Kidney (tissue), 14 donors: Measurements from ENCODE around the gene B3GALT6. TPM values are rescaled to one million over a fixed set of nuclear protein-coding genes. Genes with fewer than 3 reads are reported as not detected.

Experiments
- DNase-seq, 5 donors: peaks; one replicate each; pipeline ENCODE4 v3.0.0-alpha.2; 2013 to 2020
- FAIRE-seq: peaks from 2 replicates; lab custom pipeline; 2012; peaks lifted over from hg19 to GRCh38; lab: Jason Lieb, UNC
- H3K27ac ChIP-seq, 2 donors: one replicate each; pipeline ENCODE4 v1.7.0; 2013; ENCODE audit warnings: low read depth in 2 of 2, low read length in 2 of 2, inconsistent platforms in 1 of 2
- H3K27me3 ChIP-seq: one replicate; pipeline ENCODE4 v1.7.1; 2013; ENCODE audit warnings: low read length, inconsistent platforms; ENCODE audit not compliant: control insufficient read depth, insufficient read depth
- H3K36me3 ChIP-seq, 3 donors: one replicate each; pipeline versions ENCODE4 v1.7.0 to v1.7.1; 2013; ENCODE audit warnings: low read length in 3 of 3, control low read depth in 1 of 3, inconsistent platforms in 1 of 3; ENCODE audit not compliant: insufficient read depth in 3 of 3, control insufficient read depth in 2 of 3
- H3K4me1 ChIP-seq, 3 donors: one replicate each; pipeline versions ENCODE4 v1.7.0 to v1.7.1; 2013; ENCODE audit warnings: low read length in 3 of 3, inconsistent platforms in 1 of 3, low read depth in 1 of 3; ENCODE audit not compliant: control insufficient read depth in 2 of 3, insufficient read depth in 2 of 3
- H3K4me3 ChIP-seq, 3 donors: one replicate each; pipeline versions ENCODE4 v1.7.0 to v1.8.1; 2013; ENCODE audit warnings: low read length in 3 of 3, control low read depth in 1 of 3, inconsistent platforms in 1 of 3
- H3K9ac ChIP-seq, 3 donors: one replicate each; pipeline versions ENCODE4 v1.7.0 to v1.7.1; 2013; ENCODE audit warnings: low read length in 3 of 3, control low read depth in 1 of 3, inconsistent platforms in 1 of 3
- H3K9me3 ChIP-seq, 3 donors: one replicate each; pipeline versions ENCODE4 v1.7.0 to v1.7.1; 2013; ENCODE audit warnings: low read length in 3 of 3, control low read depth in 1 of 3, inconsistent platforms in 1 of 3; ENCODE audit not compliant: control insufficient read depth in 2 of 3, insufficient read depth in 1 of 3
- intact Hi-C: fragments of 100-400 bp; cut with DNase I; formaldehyde crosslinking; loops from one replicate; pipeline ENCODE4 v1.11.1; 2022
- polyA plus RNA-seq: library from polyadenylated mRNA; stranded (reverse); fragments of 350-450 nt; fragmentation: Illumina TruSeq; extraction: RNeasy Lipid Tissue Mini Kit (QIAGEN cat#74804); gene quantifications from one replicate; pipeline ENCODE4 v1.2.3, GENCODE V29; 2014; ENCODE audit warnings: low read depth, low replicate concordance; ENCODE audit not compliant: insufficient read depth
- total RNA-seq: library from RNA; stranded (reverse); fragmentation: NEBNext Ultra II Directional; extraction: Animal tissue kit (Norgen Biotek cat#: 25700); gene quantifications from one replicate; pipeline ENCODE4 v1.2.1, GENCODE V29; 2021
- TF ChIP-seq, protein P1 (sequence below): IDR thresholded peaks from 3 replicates; pipeline ENCODE4 v1.5.1; 2012; ENCODE audit warnings: mild to moderate bottlenecking, moderate library complexity, borderline replicate concordance; ENCODE audit not compliant: insufficient read depth; ENCODE audit errors: extremely low read depth
- donor health status: control.
- donor health status: control.
- donor health status: control.
- donor health status: control.
- donor health status: control.
- donor health status: DM: yes; HTN: yes; CAD: no.
- donor health status: Normal renal cell carcinoma (clear cell type).

The B3GALT6 gene
- total and polyA plus RNA-seq, 2 donors from 2014 or later = 13.7 to 20.3 TPM

GRCh38 chr1:1255611-1256010 is 23.6 kb downstream of the B3GALT6 start:
- no peak overlapping the region for H3K27ac ChIP-seq
- no peak overlapping the region for H3K4me3 ChIP-seq
- TF ChIP-seq, protein P1, sequence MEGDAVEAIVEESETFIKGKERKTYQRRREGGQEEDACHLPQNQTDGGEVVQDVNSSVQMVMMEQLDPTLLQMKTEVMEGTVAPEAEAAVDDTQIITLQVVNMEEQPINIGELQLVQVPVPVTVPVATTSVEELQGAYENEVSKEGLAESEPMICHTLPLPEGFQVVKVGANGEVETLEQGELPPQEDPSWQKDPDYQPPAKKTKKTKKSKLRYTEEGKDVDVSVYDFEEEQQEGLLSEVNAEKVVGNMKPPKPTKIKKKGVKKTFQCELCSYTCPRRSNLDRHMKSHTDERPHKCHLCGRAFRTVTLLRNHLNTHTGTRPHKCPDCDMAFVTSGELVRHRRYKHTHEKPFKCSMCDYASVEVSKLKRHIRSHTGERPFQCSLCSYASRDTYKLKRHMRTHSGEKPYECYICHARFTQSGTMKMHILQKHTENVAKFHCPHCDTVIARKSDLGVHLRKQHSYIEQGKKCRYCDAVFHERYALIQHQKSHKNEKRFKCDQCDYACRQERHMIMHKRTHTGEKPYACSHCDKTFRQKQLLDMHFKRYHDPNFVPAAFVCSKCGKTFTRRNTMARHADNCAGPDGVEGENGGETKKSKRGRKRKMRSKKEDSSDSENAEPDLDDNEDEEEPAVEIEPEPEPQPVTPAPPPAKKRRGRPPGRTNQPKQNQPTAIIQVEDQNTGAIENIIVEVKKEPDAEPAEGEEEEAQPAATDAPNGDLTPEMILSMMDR = no peak
- peaks cover 3 to 11% (median 9%) of the 10 kb centered on the region in 3 donors for H3K36me3 ChIP-seq
- DNase-seq (peak in 1 of 5 donors; percentile 67), FAIRE-seq (no peak)
- H3K27me3 ChIP-seq = no peaks in the 10 kb centered on the region
- intact Hi-C loops = no loop called here
- no peaks in the 10 kb centered on the region for H3K9me3 ChIP-seq
- no peak overlapping the region for H3K9ac ChIP-seq
- H3K4me1 ChIP-seq = peaks cover 0 to 4% (median 0%) of the 10 kb centered on the region in 3 donors

- TF ChIP-seq, protein P1 = no peak
- H3K9ac ChIP-seq = no peak overlapping the region
- no peaks in the 10 kb centered on the region for H3K27me3 ChIP-seq
- intact Hi-C loops = no loop called here
- H3K9me3 ChIP-seq = no peaks in the 10 kb centered on the region
- H3K27ac ChIP-seq = no peak overlapping the region
- FAIRE-seq = no peak
- peaks cover 0 to 4% (median 0%) of the 10 kb centered on the region in 3 donors for H3K4me1 ChIP-seq
- peaks cover 3 to 14% (median 11%) of the 10 kb centered on the region in 3 donors for H3K36me3 ChIP-seq
- DNase-seq = peak in 1 of 5 donors; percentile 56
- H3K4me3 ChIP-seq = no peak overlapping the region
Observed at GRCh38 chr1:1256956-1257871, 25.2 kb downstream of the B3GALT6 start.

DNA sequence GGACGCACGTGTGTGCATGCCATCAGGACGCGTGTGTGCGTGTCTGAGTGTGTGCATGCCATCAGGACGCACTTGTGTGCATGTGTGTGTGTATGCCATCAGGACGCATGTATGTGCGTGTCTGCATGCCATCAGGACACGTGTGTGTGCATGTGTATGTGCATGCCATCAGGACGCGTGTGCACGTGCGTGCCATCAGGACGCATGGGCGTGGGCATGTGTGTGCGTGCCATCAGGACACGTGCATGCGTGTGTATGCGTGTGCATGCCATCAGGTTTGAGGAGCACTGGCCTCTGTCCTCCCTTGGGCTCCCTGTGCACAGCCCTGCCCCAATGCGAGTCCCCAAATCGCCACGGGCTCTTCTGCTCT is 27.1 kb downstream of the B3GALT6 start:
- intact Hi-C loops = no loop called here
- Histone ChIP-seq H3K4me3 (no peak overlapping the region), H3K27ac (no peak overlapping the region), H3K9me3 (no peaks in the 10 kb centered on the region), H3K36me3 (peaks cover 3 to 24% (median 24%) of the 10 kb centered on the region in 3 donors), H3K27me3 (no peaks in the 10 kb centered on the region), H3K9ac (no peak overlapping the region), H3K4me1 (peaks cover 0 to 4% (median 0%) of the 10 kb centered on the region in 3 donors)
- FAIRE-seq = no peak
- DNase-seq = no peak
- TF ChIP-seq, protein P1 = no peak
